Muscle of arm (tissue), 14 donors: ENCODE results near the gene BSDC1. TPM values are rescaled to one million over a fixed set of nuclear protein-coding genes. Genes with fewer than 3 reads are reported as not detected.
A peak's percentile ranks its signal among the peaks of the same experiment; 100 is the strongest.
"Not testable (repeated sequence)": the region's sequence is repeated elsewhere in the genome, so short reads cannot be mapped to it uniquely, and the experiment has no call there.

Experiments
- DNase-seq: peaks from one replicate; pipeline ENCODE4 v3.0.0-alpha.2; 2013
- long read RNA-seq, 11 donors: transcript quantifications; one replicate each; lab custom pipeline, GENCODE V29; 2026
- polyA plus RNA-seq, 12 donors: library from polyadenylated mRNA; unstranded; fragments of 120-200 nt; gene quantifications; one replicate each; pipeline ENCODE4 v1.2.1, GENCODE V29; 2013; ENCODE audit not compliant: insufficient read length in 12 of 12

BSDC1 gene
- polyA plus RNA-seq = 10 to 100 TPM in 11 of 12 donors, not detected in 1; 33.3 to 46.7 (median 41.6) TPM
- long read RNA-seq, donor 1, full-length matches to known transcripts = 6 of 17 reads
- long read RNA-seq, donor 1, partial matches to known transcripts = 11 of 17 reads
- long read RNA-seq, donor 1, other reads (novel, unspliced or antisense) = 0 of 17 reads
- long read RNA-seq, donor 2, partial matches to known transcripts = 0 of 5 reads
- long read RNA-seq, donor 2, other reads (novel, unspliced or antisense) = 0 of 5 reads
- long read RNA-seq, donor 3, partial matches to known transcripts = 0 of 2 reads
- long read RNA-seq, donor 3, other reads (novel, unspliced or antisense) = 0 of 2 reads
- long read RNA-seq, donor 4, partial matches to known transcripts = 0 of 3 reads
- long read RNA-seq, donor 4, other reads (novel, unspliced or antisense) = 0 of 3 reads
- long read RNA-seq, donor 5, transcript BSDC1-206 (11 exons, 2,846 nt) = major isoform, 9 of 10 reads
- long read RNA-seq, donor 5, partial matches to known transcripts = 0 of 10 reads
- long read RNA-seq, donor 5, other reads (novel, unspliced or antisense) = 0 of 10 reads
- long read RNA-seq, donor 6, partial matches to known transcripts = 0 of 2 reads
- long read RNA-seq, donor 6, other reads (novel, unspliced or antisense) = 0 of 2 reads
- long read RNA-seq, donor 7 = 0 reads
- long read RNA-seq, donor 8, full-length matches to known transcripts = 9 of 9 reads
- long read RNA-seq, donor 8, partial matches to known transcripts = 0 of 9 reads
- long read RNA-seq, donor 8, other reads (novel, unspliced or antisense) = 0 of 9 reads
- long read RNA-seq, donor 9, transcript BSDC1-206 (11 exons, 2,846 nt) = major isoform, 5 of 5 reads
- long read RNA-seq, donor 9, partial matches to known transcripts = 0 of 5 reads
- long read RNA-seq, donor 9, other reads (novel, unspliced or antisense) = 0 of 5 reads
- long read RNA-seq, donor 10, partial matches to known transcripts = 0 of 7 reads
- long read RNA-seq, donor 10, other reads (novel, unspliced or antisense) = 0 of 7 reads
- long read RNA-seq, donor 11, partial matches to known transcripts = 6 of 12 reads
- long read RNA-seq, donor 11, other reads (novel, unspliced or antisense) = 0 of 12 reads

GRCh38 chr1:32394141-32394889, at the start of gene BSDC1:
BSDC1 (minus strand) TSS chr1:32394441; CDS start chr1:32394414, 27 bp downstream.
- DNase-seq = peak; percentile 99

GRCh38 chr1:32441467-32441866, 47.2 kb upstream of the BSDC1 start:
- not testable (repeated sequence) for DNase-seq

- DNase-seq = not testable (repeated sequence)
These were observed 44.5 kb upstream of the BSDC1 start for GRCh38 chr1:32438777-32439176.

- DNase-seq = no peak
These were observed 43.9 kb upstream of the BSDC1 start for GRCh38 chr1:32438136-32438535.

GRCh38 chr1:32431736-32432400, 37.6 kb upstream of the BSDC1 start:
- DNase-seq = no peak

- no peak for DNase-seq
These were observed 33.2 kb upstream of the BSDC1 start for GRCh38 chr1:32427264-32427963.

GRCh38 chr1:32426489-32427255, 32.4 kb upstream of the BSDC1 start:
- DNase-seq = peak; percentile 9

- DNase-seq = no peak
These were observed 27.5 kb upstream of the BSDC1 start for GRCh38 chr1:32421775-32422174.

- no peak for DNase-seq
These were observed 20.1 kb upstream of the BSDC1 start for GRCh38 chr1:32414186-32414886.

- DNase-seq = no peak
These were observed 19.4 kb upstream of the BSDC1 start for GRCh38 chr1:32413507-32414185.

- DNase-seq = no peak
These were observed 17.0 kb upstream of the BSDC1 start for GRCh38 chr1:32411261-32411660.

GRCh38 chr1:32406629-32407111, 12.4 kb upstream of the BSDC1 start:
- no peak for DNase-seq

- no peak for DNase-seq
These were observed 11.6 kb upstream of the BSDC1 start for GRCh38 chr1:32405672-32406467.

- DNase-seq = no peak
These were observed 10.7 kb upstream of the BSDC1 start for GRCh38 chr1:32404946-32405345.

GRCh38 chr1:32400876-32401631, 6.8 kb upstream of the BSDC1 start:
- DNase-seq = peak; percentile 79

GRCh38 chr1:32399843-32400242, 5.6 kb upstream of the BSDC1 start:
- no peak for DNase-seq
